H1 (cell line): Measurements from ENCODE around the gene PDZRN4. TPM values are rescaled to one million over a fixed set of nuclear protein-coding genes. Genes with fewer than 3 reads are reported as not detected.

Source experiments
- CTCF ChIA-PET: fragments of 300-600 bp; sonication (Branson Sonifier 250); formaldehyde crosslinking; loops from one replicate; lab custom pipeline; 2021; ENCODE audit not compliant: partially characterized antibody; lab: Charles Lee
- POLR2A ChIA-PET: fragments of 300-600 bp; sonication (Branson Sonifier 250); formaldehyde crosslinking; loops from one replicate; lab custom pipeline; 2021; ENCODE audit warnings: inconsistent platforms; ENCODE audit not compliant: partially characterized antibody; lab: Charles Lee
- DNase-seq, 2 experiments: peaks; one replicate each; pipeline versions ENCODE4 v3.0.0 to v3.0.0-alpha.2; 2010 to 2022; ENCODE audit warnings: low spot score in 2 of 2, low read depth in 1 of 2, mixed read lengths in 1 of 2
- FAIRE-seq: peaks from 2 replicates; lab custom pipeline; 2011; peaks lifted over from hg19 to GRCh38; lab: Jason Lieb, UNC
- H2AFZ ChIP-seq: 2 replicates; pipeline ENCODE4 v1.8.1; 2012; ENCODE audit warnings: low read length, inconsistent platforms
- H2AK5ac ChIP-seq: 2 replicates; pipeline ENCODE4 v1.6.1; 2013; ENCODE audit warnings: low read depth, low read length
- H2BK120ac ChIP-seq: replicated peaks from 2 replicates; pipeline ENCODE3; 2013; ENCODE audit warnings: low read depth, low read length, inconsistent platforms
- H2BK12ac ChIP-seq: 2 replicates; pipeline ENCODE4 v1.6.1; 2013; ENCODE audit warnings: low read depth, low read length
- H2BK15ac ChIP-seq: 2 replicates; pipeline ENCODE4 v1.6.1; 2013; ENCODE audit warnings: low read length
- H2BK20ac ChIP-seq: 2 replicates; pipeline ENCODE4 v1.6.1; 2013; ENCODE audit warnings: low read length
- H2BK5ac ChIP-seq: 2 replicates; pipeline ENCODE4 v1.6.1; 2013; ENCODE audit warnings: low read depth, low read length
- H3K14ac ChIP-seq: 2 replicates; pipeline ENCODE4 v1.6.1; 2013; ENCODE audit warnings: inconsistent platforms; ENCODE audit not compliant: insufficient read length
- H3K18ac ChIP-seq: 2 replicates; pipeline ENCODE4 v1.6.1; 2013; ENCODE audit warnings: low read length; ENCODE audit errors: extremely low read depth
- H3K23ac ChIP-seq: 2 replicates; pipeline ENCODE4 v1.6.1; 2013; ENCODE audit warnings: inconsistent platforms; ENCODE audit not compliant: insufficient read length
- H3K23me2 ChIP-seq: 2 replicates; pipeline ENCODE4 v1.6.1; 2013; ENCODE audit warnings: low read depth, low read length
- H3K27ac ChIP-seq: 2 replicates; pipeline ENCODE4 v1.6.1; 2011; ENCODE audit warnings: low read depth, low read length, inconsistent platforms
- H3K27me3 ChIP-seq, 4 experiments: replicated peaks in 1 of 4; 1 replicate in 1 of 4; 2 replicates in 3 of 4; pipeline versions ENCODE4 v1.6.1 to v1.8.1; 2011 to 2013; ENCODE audit warnings: low read length in 3 of 4, mild to moderate bottlenecking in 3 of 4, inconsistent platforms in 2 of 4, mixed read lengths in 2 of 4, moderate library complexity in 1 of 4; ENCODE audit not compliant: control insufficient read depth in 3 of 4, insufficient read depth in 3 of 4; ENCODE audit errors: extremely low read depth in 1 of 4
- H3K36me3 ChIP-seq, 4 experiments: 2 replicates each; pipeline versions ENCODE4 v1.6.1 to v1.8.1; 2011 to 2013; ENCODE audit warnings: mild to moderate bottlenecking in 4 of 4, low read length in 3 of 4, moderate library complexity in 2 of 4, control low read depth in 1 of 4, inconsistent platforms in 1 of 4; ENCODE audit not compliant: insufficient read depth in 4 of 4, control insufficient read depth in 2 of 4
- H3K4ac ChIP-seq: replicated peaks from 2 replicates; pipeline ENCODE3; 2013; ENCODE audit warnings: low read length, low read depth, mixed read lengths, inconsistent platforms; ENCODE audit not compliant: insufficient read length
- H3K4me1 ChIP-seq, 4 experiments: replicated peaks in 1 of 4; 1 replicate in 1 of 4; 2 replicates in 3 of 4; pipeline versions ENCODE4 v1.6.1 to v1.8.1; 2011 to 2013; ENCODE audit warnings: low read length in 3 of 4, inconsistent platforms in 2 of 4, mixed read lengths in 1 of 4; ENCODE audit not compliant: insufficient read depth in 4 of 4, control insufficient read depth in 3 of 4
- H3K4me2 ChIP-seq, 2 experiments: 2 replicates each; pipeline versions ENCODE4 v1.6.1 to v1.8.1; 2011 to 2013; ENCODE audit warnings: low read depth in 2 of 2, low read length in 2 of 2, control low read depth in 1 of 2, inconsistent platforms in 1 of 2, mild to moderate bottlenecking in 1 of 2; ENCODE audit not compliant: insufficient read depth in 1 of 2
- H3K4me3 ChIP-seq, 4 experiments: fragments of 200-600, 300-600 bp in 1 of 4; sonication (generic), shearing (Covaris generic), sonication (Bioruptor Twin) in 1 of 4; 2 replicates each; pipeline versions ENCODE4 v1.5.1 to v1.8.1; 2011 to 2016; ENCODE audit warnings: low read length in 4 of 4, low read depth in 3 of 4, control low read depth in 2 of 4, inconsistent platforms in 2 of 4, mild to moderate bottlenecking in 2 of 4, mixed read lengths in 1 of 4, moderate library complexity in 1 of 4; ENCODE audit not compliant: insufficient read depth in 2 of 4; ENCODE audit errors: extremely low read depth in 1 of 4
- H3K56ac ChIP-seq: replicated peaks from 2 replicates; pipeline ENCODE3; 2013; ENCODE audit warnings: low read depth, mild to moderate bottlenecking, mixed read lengths, low read length, inconsistent platforms; ENCODE audit not compliant: insufficient read length
- H3K79me1 ChIP-seq: 2 replicates; pipeline ENCODE4 v1.6.1; 2013; ENCODE audit warnings: low read depth, low read length, control low read depth
- H3K79me2 ChIP-seq, 2 experiments: 2 replicates each; pipeline versions ENCODE4 v1.6.1 to v1.8.1; 2012 to 2013; ENCODE audit warnings: low read length in 2 of 2, mild to moderate bottlenecking in 2 of 2, inconsistent platforms in 1 of 2; ENCODE audit not compliant: insufficient read depth in 2 of 2, control insufficient read depth in 1 of 2
- H3K9ac ChIP-seq, 4 experiments: replicated peaks in 1 of 4; 1 replicate in 1 of 4; 2 replicates in 3 of 4; pipeline versions ENCODE4 v1.6.1 to v1.8.1; 2011 to 2013; ENCODE audit warnings: low read depth in 3 of 4, low read length in 3 of 4, control low read depth in 2 of 4, mild to moderate bottlenecking in 2 of 4, moderate library complexity in 2 of 4, inconsistent platforms in 1 of 4; ENCODE audit errors: extremely low read depth in 1 of 4
- H3K9me3 ChIP-seq, 2 experiments: 2 replicates each; pipeline versions ENCODE4 v1.6.1 to v1.8.1; 2012 to 2013; ENCODE audit warnings: mild to moderate bottlenecking in 2 of 2, moderate library complexity in 2 of 2, control low read depth in 1 of 2, inconsistent platforms in 1 of 2, low read depth in 1 of 2, low read length in 1 of 2, mixed read lengths in 1 of 2; ENCODE audit not compliant: insufficient read depth in 2 of 2
- H4K20me1 ChIP-seq, 2 experiments: replicated peaks in 1 of 2; 2 replicates each; pipeline versions ENCODE3 to v1.8.1; 2011 to 2013; ENCODE audit warnings: inconsistent platforms in 2 of 2, low read length in 2 of 2, mild to moderate bottlenecking in 1 of 2; ENCODE audit not compliant: insufficient read depth in 2 of 2, control insufficient read depth in 1 of 2
- H4K5ac ChIP-seq: 2 replicates; pipeline ENCODE4 v1.6.1; 2013; ENCODE audit warnings: low read length, low read depth, mixed read lengths, inconsistent platforms; ENCODE audit not compliant: insufficient read length
- H4K8ac ChIP-seq: 2 replicates; pipeline ENCODE4 v1.8.0; 2013; ENCODE audit warnings: mild to moderate bottlenecking, moderate library complexity, low read length, inconsistent platforms; ENCODE audit not compliant: insufficient read depth; ENCODE audit errors: extremely low read depth
- H4K91ac ChIP-seq: replicated peaks from 2 replicates; pipeline ENCODE3; 2013; ENCODE audit warnings: low read length, mixed read lengths, inconsistent platforms; ENCODE audit not compliant: insufficient read length
- KDM1A ChIP-seq: fragments of 200-600, 300-600 bp; sonication (generic); IDR thresholded peaks from 2 replicates; pipeline ENCODE4 v1.7.1; 2016; ENCODE audit warnings: mild to moderate bottlenecking, low read length, borderline replicate concordance
- WGBS, 2 experiments: shearing (Covaris generic) in 1 of 2; methylation state at CpG; one replicate each; pipeline versions ENCODE4 v1.1.6 to v1.1.7; 2013 to 2015; ENCODE audit warnings: low lambda C conversion rate in 2 of 2, mixed read lengths in 2 of 2, inconsistent platforms in 1 of 2, low coverage in 1 of 2, missing lambda C conversion rate in 1 of 2; ENCODE audit not compliant: insufficient replicate concordance in 2 of 2, insufficient coverage in 1 of 2, insufficient read length in 1 of 2; ENCODE audit errors: extremely low coverage in 1 of 2, missing lambda C conversion rate in 1 of 2; 5-methylcytosine and 5-hydroxymethylcytosine counted together
- polyA plus RNA-seq, 7 experiments: library from polyadenylated mRNA; depleted of rRNA in 3 of 7; stranded (reverse) in 5 of 7; unstranded in 2 of 7; fragments of >200 nt in 5 of 7; fragments of 200-250 nt in 2 of 7; gene quantifications; 1 replicate in 5 of 7; 2 replicates in 1 of 7; 4 replicates in 1 of 7; pipeline versions ENCODE4 v1.2.1 to v1.2.3, GENCODE V29; 2011 to 2013; ENCODE audit warnings: missing spikeins in 2 of 7, mixed read lengths in 2 of 7
- total RNA-seq: library from RNA; stranded (reverse); fragmentation: NEBNext Ultra II Directional; extraction: Animal tissue kit (Norgen Biotek cat#: 25700); gene quantifications from 2 replicates; pipeline ENCODE4 v1.2.1, GENCODE V29; 2021

PDZRN4 gene
- total and polyA plus RNA-seq, 2 of the 8 experiments (the other 6 are each of a cell fraction or from before 2014, with no cell fraction given) = not detected

GRCh38 chr12:41325336-41325735 lies 137.2 kb downstream of the PDZRN4 start:
- Histone ChIP-seq H3K23me2 (no peaks in the 10 kb centered on the region; the same call in 1 of the 2 replicates), H2BK12ac (no peak overlapping the region), H3K4me3 (no peak overlapping the region), H3K14ac (no peak overlapping the region), H3K4me2 (no peak overlapping the region), H3K27me3 (no peaks in the 10 kb centered on the region), H2AFZ (no peak overlapping the region), H3K79me2 (no peaks in the 10 kb centered on the region), H3K4me1 (peaks cover 0 to 4% (median 0%) of the 10 kb centered on the region in 4 experiments; a peak in 2 of 7 replicates), H2BK15ac (no peak overlapping the region), H4K8ac (no peak overlapping the region), H3K4ac (no peak overlapping the region), H4K91ac (no peak overlapping the region)
- FAIRE-seq (no peak), DNase-seq (no peak)
- CTCF ChIA-PET = no interaction called here
- TF ChIP-seq KDM1A = no peak
- TF ChIP-seq, all 59 proteins: peak for 0
- no peak overlapping the region for H2BK120ac ChIP-seq
- no peaks in the 10 kb centered on the region for H3K36me3 ChIP-seq
- H3K9me3 ChIP-seq = no peaks in the 10 kb centered on the region
- no peak overlapping the region for H4K5ac ChIP-seq
- no peak overlapping the region for H3K23ac ChIP-seq
- 93% methylated on average over 3 of the region's 3 CpGs; no CpG with 5 or more reads in 1 of the 2 experiments for WGBS, 2 experiments
- POLR2A ChIA-PET = no interaction called here
- H4K20me1 ChIP-seq = no peaks in the 10 kb centered on the region
- no peak overlapping the region for H3K27ac ChIP-seq
- H3K79me1 ChIP-seq = no peaks in the 10 kb centered on the region
- no peak overlapping the region for H3K18ac ChIP-seq
- no peak overlapping the region for H3K9ac ChIP-seq
- H2BK5ac ChIP-seq = no peak overlapping the region
- H2AK5ac ChIP-seq = no peak overlapping the region
- no peak overlapping the region for H2BK20ac ChIP-seq
- no peak overlapping the region for H3K56ac ChIP-seq
